GM18858 (cell line): ENCODE data around the gene CSF3R.

Source experiments
- ATAC-seq: cut with Tn5 transposase; IDR thresholded peaks from one replicate; pipeline ENCODE4 v1.9.1; 2021; ENCODE audit not compliant: unreplicated experiment

Gene CSF3R

GRCh38 chr1:36421649-36422048, 61.1 kb downstream of the CSF3R start:
- no peak for ATAC-seq

- no peak for ATAC-seq
These were observed 61.8 kb downstream of the CSF3R start for GRCh38 chr1:36420836-36421317.

GRCh38 chr1:36420409-36420808, 62.3 kb downstream of the CSF3R start:
- no peak for ATAC-seq

- ATAC-seq, result no peak
These were observed 63.1 kb downstream of the CSF3R start for GRCh38 chr1:36419569-36419968.

GRCh38 chr1:36419140-36419539, 63.6 kb downstream of the CSF3R start:
- ATAC-seq, result no peak

GRCh38 chr1:36417931-36418330, 64.8 kb downstream of the CSF3R start:
- ATAC-seq, result no peak
